Thyroid gland (tissue), 4 donors: Measurements from ENCODE around the gene EID2.
A peak's percentile ranks its signal among the peaks of the same experiment; 100 is the strongest.

ENCODE experiments used
- CTCF ChIP-seq, 6 experiments: fragments of 200-600 bp in 3 of 6; fragments of 450-650 bp in 3 of 6; sonication (generic) in 3 of 6; IDR thresholded peaks; one replicate each; pipeline ENCODE4 v1.5.1; 2016 to 2019; ENCODE audit warnings: antibody characterized with exemption in 6 of 6, mild to moderate bottlenecking in 2 of 6, inconsistent platforms in 1 of 6, moderate library complexity in 1 of 6
- POLR2A ChIP-seq, 2 donors: fragments of 450-650 bp; IDR thresholded peaks; one replicate each; pipeline ENCODE4 v1.6.1; 2017; ENCODE audit warnings: antibody characterized with exemption in 2 of 2, mild to moderate bottlenecking in 2 of 2, moderate library complexity in 1 of 2

- TF ChIP-seq CTCF (IDR thresholded peaks at IDR 0.05) (peak in 1 of 6 experiments; percentile 13), POLR2A (IDR thresholded peaks at IDR 0.05) (no peak)
These were observed 42.3 kb downstream of the EID2 start for GRCh38 chr19:39497701-39497995.
